ENCODE measurements around the gene KDM4C. TPM values are rescaled to one million over a fixed set of nuclear protein-coding genes. Genes with fewer than 3 reads are reported as not detected.

The KDM4C gene
- total and polyA plus RNA-seq, 2 of the 8 experiments (the other 6 are each of a cell fraction or from before 2014, with no cell fraction given): 13.0 to 26.1 TPM

DNA sequence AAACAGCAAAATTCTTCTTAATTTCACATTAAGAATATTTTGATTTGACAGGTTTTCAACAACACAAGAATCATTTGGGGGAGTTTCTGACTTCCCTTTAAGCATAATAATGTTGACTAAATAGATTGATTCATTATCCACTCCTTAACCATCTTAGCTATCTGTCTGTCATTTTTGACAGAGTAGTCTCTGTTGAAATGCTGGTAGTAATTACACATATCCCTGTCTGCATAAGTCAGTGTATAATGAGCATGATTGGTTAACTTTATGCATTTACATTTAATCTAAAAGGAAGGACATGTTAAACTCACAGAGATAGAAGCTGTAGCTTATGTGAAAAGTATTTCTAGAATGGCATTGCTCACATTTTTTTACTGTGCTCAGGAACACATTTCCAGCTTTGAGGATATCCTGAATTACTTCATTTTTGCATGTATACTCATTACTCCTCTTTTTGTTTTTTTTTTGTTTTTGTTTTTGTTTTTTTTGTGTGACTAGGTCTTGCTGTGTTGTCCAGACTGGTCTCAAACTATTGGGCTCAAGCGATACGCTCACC, 385.9 kb downstream of the KDM4C start (continued):
- TF ChIP-seq SUZ12 (IDR thresholded peaks at IDR 0.05; ENCODE audit: low read length): no peak
- no peak for TF ChIP-seq RBBP5 (IDR thresholded peaks at IDR 0.05; ENCODE audit: borderline replicate concordance, low read depth, low read length)
- TF ChIP-seq BACH1 (IDR thresholded peaks at IDR 0.05; ENCODE audit: low read length): no peak
- TF ChIP-seq SP4 (IDR thresholded peaks at IDR 0.05; ENCODE audit: low read length): no peak
- TF ChIP-seq KDM4A (IDR thresholded peaks at IDR 0.05; ENCODE audit: low read depth, low read length, severe bottlenecking): no peak
- no peak for TF ChIP-seq SP2 (IDR thresholded peaks at IDR 0.05; ENCODE audit: low read length)
- no peak for TF ChIP-seq CHD2 (IDR thresholded peaks at IDR 0.05; ENCODE audit: low read length)
- TF ChIP-seq TCF12 (IDR thresholded peaks at IDR 0.05; ENCODE audit: low read depth, low read length): no peak
- no peak for TF ChIP-seq RAD21 (IDR thresholded peaks at IDR 0.05 in 1 of 2, conservative IDR thresholded peaks at IDR 0.05 in 1 of 2; ENCODE audit: low read depth in 2 of 2, low read length in 2 of 2)
- no peak for TF ChIP-seq POU5F1 (IDR thresholded peaks at IDR 0.05; ENCODE audit: low read depth, low read length)

Data from H1 (cell line).